ENCODE measurements around the gene CDH13.

CDH13 gene

DNA sequence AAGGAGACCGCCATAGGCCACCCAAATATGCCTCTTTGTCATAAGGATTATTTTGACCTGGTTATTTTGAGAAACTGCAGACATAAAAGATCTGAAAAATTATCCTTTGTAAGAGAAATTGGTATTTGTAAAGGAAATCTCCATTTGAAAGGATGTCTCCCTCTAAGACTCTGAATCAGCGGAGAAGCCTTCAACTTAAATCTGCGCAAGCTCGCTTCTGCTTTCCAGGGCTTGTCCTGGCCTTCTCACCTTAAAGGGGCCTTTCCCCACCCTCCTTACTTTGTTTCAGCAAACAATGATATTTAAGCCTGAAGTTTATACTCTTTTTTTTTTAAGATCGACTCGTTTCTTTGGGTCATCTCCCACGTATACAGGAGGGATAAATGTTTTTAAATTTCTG, 1215.5 kb downstream of the CDH13 start:
- no peak for DNase-seq (ENCODE audit: low read depth)

DNA sequence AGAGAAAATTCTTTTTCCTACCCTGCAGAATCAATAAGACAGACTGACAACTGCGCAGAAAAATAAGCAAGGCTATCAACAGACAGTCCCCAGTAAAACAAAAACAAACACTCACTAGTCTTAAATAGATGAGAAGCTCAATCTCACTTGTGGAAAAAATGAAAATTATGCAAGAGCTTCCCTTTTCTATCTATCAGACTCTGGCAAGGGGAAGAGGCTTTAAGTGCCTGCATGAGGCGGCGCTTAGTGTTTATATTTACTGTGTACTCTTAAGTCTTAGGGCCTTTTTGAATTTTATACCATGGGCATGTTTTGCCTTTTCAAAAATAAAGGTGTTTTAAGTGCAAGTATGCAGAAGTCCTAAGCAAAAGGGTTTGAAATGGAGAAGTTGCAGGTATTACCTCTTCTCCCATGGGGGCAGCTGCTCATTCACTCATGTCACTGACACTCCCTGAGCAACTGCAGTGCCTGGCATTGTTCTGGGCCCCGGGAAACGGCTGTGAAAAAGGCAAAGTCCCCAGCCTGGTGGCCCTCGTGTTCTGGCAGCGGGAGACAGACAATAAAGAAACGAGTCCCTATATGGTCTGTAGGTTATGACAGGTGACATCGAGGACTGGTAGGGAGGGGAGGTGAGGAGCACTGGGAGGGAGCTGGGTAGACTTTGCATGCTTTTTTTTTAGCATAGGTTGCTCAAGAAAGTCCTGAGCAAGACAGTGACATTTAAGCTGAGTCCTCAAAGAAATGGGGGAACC, 1216.2 kb downstream of the CDH13 start:
- no peak for DNase-seq (ENCODE audit: low read depth)

DNA sequence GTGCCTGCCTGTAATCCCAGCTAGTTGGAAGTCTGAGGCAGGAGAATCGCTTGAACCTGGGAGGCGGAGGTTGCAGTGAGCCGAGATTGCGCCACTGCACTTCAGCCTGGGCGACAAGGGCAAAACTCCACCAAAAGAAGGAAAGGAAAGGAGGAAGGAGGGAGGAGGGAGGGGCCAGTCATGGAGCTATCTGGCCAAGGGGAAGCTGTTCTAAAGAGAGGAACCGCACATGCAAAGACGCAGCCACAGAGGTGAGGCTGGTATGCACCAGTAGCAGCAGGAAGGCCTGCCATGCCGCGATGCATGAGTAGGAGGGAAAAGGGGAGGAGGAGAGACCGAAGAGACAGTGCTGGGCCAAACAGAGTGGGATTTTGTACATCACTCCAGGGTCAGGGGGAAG, 1216.9 kb downstream of the CDH13 start:
- DNase-seq (ENCODE audit: low read depth) = no peak

DNA sequence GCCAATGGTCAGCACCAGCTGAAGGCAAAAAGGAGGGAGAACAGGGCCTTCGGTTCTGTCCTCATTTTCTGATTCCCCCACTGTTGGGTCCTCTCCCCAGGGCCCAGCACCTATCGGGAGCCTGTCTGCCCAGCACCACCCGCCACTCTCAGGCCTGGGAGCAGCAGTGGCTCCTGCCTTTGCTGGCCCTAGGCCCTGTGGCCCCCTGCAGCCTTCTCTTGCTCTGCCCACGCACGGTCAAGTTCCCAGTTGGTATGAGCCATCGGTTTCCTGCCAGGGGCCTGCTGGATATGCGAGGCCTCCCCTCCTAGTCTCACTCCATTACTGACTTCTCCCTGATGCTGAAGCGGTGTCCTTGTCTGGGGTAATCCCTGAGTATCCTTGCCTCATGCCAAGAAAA, 1218.5 kb downstream of the CDH13 start:
- DNase-seq (ENCODE audit: low read depth) = no peak

DNA sequence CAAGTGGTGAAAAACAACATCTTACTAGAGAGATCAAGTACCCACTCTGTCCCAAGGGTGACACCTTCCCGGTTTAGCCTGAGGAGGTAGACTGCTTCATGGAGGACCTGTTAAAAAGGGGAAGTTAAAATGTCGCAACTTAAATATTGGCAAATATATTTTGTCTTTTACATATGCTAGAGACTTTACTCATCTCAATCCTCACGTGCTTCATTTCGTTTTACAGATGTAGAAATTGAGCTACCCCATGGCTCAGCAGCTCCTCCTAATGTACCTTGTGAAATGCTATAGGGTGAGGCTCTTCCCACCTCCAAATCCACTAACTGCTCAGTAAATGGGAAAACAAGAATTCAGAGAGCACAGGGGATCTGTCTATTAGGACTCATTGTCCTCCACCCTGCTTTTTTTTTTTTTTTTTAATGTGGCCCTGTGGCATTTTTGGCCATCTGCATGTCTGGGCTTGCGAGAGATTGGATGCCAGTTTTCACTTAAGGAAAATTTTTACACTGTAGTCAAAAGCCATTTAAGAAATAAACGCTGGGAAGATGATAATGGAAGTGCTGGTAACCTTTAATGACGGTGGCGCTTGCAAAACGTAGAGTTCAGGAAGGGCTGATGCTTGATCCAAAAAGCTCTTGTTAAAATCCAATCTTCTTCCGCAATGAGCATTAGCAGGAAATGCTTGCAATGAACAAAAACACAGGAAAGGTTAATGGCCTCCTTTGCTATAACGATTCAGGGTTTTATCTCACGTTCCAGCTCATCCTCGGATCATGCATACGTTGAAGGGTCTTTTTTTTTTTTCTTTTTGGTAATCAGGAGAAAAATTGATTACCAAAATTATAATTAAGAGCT, 1220.8 kb downstream of the CDH13 start:
- DNase-seq (ENCODE audit: low read depth) = no peak

DNA sequence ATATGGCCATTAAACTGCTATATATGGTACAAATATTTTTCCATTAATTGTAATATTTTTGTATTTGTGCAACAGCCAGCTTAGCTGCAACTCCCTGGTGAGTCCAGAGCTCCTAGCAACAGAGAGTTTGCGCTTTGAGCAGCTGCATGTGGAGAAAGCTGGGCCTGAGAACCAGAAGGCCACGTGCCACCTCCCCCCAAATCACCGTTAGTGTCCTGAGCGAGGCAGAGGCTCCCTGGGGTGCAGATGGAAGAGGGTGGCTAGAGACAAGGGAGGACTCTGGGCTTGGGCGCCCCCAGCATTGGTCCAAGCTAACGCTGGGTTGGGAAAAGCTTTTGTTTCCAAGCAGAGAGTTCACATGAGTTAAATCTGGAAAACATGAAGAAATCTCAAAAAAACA, 1222.7 kb downstream of the CDH13 start:
- DNase-seq (ENCODE audit: low read depth) = no peak

Measured in activated T-cell treated with anti-CD3 and anti-CD28 coated beads for 24 hours (primary cell).